T47D (cell line): ENCODE results near the gene BPNT1.
"Not testable (repeated sequence)": the region's sequence is repeated elsewhere in the genome, so short reads cannot be mapped to it uniquely, and the experiment has no call there.

Experiments used
- DNase-seq, 2 experiments: peaks; one replicate each; pipeline versions ENCODE4 v3.0.0 to v3.0.0-alpha.2; 2011 to 2012; ENCODE audit warnings: low read depth in 1 of 2, low spot score in 1 of 2
- JUND ChIP-seq: IDR thresholded peaks from 2 replicates; pipeline ENCODE4 v1.6.1; 2012; ENCODE audit warnings: low read depth
- in situ Hi-C: cut with HindIII; loops from 2 replicates; pipeline ENCODE4 v1.10.0; 2016; ENCODE audit warnings: low sequenced_read_pairs, low pct_unique_long_range_greater_than_20kb

BPNT1 gene

DNA sequence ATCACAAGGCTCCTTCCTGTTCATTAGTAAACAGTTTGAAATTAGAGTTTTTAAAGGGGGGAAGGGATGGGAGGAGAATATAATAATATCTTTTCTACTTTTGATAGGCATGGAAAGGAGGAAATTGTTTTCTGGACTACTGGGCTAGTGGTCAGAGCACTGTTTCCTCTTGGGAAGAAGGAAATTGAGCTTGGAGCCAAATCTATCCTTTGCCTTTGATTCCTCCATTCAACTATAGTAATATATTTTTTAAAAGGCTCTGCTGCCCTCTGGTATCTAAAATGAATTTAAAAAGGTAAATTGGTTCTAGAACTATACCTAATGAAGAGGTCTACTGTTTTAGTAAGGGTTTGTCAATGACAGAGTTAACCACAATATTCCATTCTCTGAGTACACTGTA is 10.2 kb upstream of the BPNT1 start:
- in situ Hi-C loops: no loop called here

DNA sequence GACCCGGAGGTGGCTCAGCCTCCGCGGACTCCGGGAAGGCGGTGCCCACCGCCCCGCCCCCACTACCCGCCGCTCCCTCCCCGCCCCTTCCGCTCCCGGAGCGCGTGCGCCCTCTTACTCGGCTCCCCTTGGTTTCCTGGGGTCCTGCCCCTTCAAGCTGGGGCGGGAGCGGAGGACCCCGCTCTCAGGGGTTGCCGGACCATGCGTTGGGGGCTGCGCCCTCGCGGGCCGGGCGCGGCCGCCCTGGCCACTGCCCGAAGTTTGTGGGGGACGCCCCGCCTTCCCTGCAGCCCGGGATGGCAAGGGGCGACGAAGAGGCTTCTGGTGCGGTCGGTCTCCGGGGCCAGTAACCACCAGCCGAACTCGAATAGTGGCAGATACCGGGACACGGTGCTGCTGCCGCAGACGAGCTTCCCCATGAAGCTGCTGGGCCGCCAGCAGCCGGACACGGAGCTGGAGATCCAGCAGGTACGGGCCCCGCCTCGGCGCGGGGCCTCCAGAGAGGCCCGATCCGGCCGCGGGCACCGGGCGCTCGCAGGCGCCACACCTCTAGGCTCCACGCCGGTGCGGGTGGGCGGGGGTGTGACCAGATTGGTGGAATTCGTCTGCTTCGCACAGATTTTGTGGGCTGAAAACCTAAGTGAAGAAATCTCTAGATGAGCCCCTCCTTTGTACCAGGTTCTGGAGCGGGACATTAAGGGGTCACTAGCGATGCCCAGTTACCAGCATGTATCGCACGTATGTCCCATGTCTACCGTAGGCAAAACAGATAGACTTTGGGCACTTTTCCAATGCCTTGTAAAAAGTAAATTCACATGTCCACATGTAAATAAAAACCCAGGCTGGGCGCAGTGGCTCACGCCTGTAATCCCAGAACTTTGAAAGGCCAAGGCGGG is 4.7 kb upstream of the BPNT1 start, which contains the start of gene IARS2:
Gene IARS2 (plus strand): TSS at position 117 of the 896 bp plus-strand sequence. CDS start 85 bp downstream, at position 202.
- in situ Hi-C loops: no loop called here

More for the DNA sequence above, 10.2 kb upstream of the BPNT1 start:
- DNase-seq: no peak
- no peak for TF ChIP-seq JUND

DNA sequence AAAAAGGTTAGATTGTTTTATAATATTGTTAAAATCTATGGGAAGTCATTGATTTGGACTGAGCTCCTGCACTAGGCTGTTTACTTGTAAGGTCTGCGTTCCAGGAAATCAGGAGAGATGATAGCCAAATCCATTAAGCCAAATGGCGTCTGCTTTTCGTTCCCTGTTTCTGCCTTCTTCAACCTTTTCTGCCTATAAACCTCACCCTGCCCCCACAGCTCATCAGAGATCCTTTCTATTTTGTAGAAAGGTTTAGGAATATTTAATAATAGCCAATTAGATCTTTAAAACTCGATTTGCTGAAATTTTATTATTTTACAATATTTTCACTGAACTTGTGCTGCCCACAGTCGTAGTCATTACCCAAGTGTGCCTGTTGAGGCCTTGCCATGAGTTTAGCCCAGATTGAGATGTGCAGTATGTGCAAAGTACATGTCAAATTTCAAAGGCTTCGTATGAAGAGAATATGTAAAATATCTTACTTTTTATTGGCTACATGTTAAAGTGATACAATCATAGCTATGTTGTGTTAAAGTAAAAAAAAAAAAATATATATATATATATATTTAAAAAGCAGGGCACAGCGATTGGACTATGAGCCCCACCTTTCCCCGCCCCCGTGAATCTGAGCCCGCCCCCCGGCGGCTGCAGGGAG is 3.9 kb upstream of the BPNT1 start:
- no peak for DNase-seq
- in situ Hi-C loops: no loop called here
- TF ChIP-seq JUND: no peak

More for the DNA sequence above, 4.7 kb upstream of the BPNT1 start, which contains the start of gene IARS2:
- peak; percentile 80 to 94 for DNase-seq
- TF ChIP-seq JUND: no peak

DNA sequence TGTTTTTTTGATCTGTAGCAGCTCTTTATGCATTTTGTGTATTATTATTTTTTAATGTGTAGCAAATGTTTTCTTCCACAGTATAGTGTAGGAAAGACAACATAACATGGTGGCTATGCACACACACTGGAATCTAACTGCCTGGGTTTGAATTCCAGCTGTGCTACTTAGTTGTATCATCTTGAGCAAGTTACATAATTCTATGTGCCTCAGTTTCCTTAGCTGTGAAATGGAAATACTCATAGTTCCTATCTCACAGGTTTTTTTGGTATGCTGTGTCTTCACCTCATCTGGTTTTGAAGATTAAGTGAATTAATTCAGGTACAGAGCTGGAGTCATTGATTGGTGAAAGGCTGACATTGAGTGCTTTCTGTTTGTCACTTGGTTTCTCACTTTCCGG is 3.1 kb upstream of the BPNT1 start:
- DNase-seq: no peak
- no peak for TF ChIP-seq JUND

DNA sequence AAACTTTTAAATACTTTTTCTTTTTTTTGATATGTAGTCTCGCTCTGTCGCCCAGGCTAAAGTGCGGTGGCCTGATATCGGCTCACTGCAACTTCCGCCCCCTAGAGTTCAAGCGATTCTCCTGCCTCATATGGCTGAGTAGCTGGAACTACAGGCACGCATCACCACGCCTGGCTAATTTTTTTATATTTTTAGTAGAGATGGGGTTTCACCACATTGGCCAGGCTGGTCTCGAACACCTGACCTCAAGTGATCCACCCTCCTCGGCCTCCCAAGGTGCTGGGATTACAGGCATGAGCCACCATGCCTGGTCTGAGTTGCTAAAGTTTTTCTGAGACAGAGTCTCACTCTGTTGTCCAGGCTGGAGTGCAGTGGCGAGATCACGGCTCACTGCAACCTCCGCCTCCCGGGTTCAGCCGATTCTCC is 3.3 kb downstream of the BPNT1 start:
- peak in 1 of 2 experiments; percentile 8 for DNase-seq
- in situ Hi-C loops: not testable (repeated sequence)

More for the DNA sequence above, 3.1 kb upstream of the BPNT1 start:
- in situ Hi-C loops: no loop called here

DNA sequence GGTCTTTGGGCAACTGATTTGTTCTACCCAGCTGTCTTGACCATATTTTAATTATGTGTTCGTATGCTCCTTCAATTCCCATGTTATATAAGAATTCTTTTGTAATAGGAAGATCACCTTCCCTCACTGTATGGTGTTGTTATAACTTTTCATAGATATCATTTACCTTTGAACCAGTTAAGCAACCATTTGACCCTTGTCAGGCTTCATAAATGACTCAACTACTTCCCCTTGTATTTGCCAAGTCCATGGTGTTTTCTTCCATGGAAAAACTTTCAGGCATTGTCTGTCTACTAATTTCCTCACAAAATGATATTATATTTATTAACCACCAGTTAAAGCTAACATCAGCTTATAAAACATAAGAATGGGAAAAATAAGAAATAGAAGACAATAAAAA is 5.1 kb downstream of the BPNT1 start:
- in situ Hi-C loops: no loop called here
- no peak for DNase-seq

DNA sequence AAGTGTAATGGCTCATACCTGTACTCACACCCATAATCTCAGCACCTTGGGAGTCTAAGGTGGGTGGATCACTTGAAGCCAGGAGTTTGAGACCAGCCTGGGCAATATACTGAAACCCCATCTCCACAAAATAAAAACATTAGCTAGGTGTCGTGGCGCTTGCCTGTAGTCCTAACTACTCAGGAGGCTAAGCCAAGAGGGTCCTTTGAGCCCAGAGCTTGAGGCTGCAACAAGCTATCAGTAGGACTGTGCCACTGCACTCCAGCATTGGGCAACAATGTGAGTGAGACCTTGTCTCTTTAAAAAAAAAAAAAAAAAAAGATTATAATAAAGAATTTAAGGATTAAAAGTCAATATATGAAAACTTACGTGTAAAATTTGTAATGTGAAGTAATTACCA is 11.7 kb downstream of the BPNT1 start:
- in situ Hi-C loops: no loop called here
- no peak for DNase-seq
- TF ChIP-seq JUND: no peak

More for the DNA sequence above, 5.1 kb downstream of the BPNT1 start:
- TF ChIP-seq JUND: no peak

DNA sequence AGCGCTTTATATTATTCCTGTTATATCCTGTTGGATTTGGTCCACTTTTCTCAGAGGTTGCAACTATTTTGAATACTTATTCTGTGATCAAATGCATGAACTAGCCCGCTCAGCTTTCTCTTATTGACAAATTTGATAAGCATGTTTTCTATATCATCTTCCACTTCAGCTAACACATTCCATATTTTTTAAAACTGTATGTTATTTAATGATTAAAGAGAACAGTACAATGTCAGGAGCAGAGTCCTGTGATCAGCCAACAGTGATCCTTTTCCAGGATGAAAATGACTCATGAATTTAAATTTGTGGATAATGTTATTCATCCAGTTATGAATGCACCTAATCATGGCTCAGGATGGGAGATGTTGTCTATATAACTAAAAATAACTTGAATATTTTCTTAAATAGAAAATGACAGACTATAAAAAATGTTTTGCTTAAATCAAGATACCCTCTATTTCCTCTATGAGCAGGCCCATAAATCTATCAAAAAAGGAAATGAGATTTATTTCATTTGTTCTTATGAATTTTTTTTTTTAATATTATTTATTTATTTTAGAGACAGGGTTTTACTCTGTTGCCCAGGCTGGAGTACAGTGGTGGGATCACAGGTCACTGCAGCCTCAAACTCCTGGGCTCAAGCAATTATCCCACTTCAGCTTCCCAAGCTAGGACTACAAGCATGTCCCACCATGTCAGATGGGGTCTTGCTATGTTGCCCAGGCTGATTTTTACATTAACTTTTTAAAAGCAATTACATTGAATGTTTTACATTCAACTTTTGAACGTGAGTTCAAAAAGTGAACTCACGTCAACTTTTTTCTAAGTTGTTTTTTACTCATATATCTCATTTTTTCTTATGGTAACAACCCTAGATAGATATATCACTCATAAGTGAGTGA is 12.5 kb downstream of the BPNT1 start:
- no peak for DNase-seq
- no peak for TF ChIP-seq JUND
- in situ Hi-C loops: no loop called here

DNA sequence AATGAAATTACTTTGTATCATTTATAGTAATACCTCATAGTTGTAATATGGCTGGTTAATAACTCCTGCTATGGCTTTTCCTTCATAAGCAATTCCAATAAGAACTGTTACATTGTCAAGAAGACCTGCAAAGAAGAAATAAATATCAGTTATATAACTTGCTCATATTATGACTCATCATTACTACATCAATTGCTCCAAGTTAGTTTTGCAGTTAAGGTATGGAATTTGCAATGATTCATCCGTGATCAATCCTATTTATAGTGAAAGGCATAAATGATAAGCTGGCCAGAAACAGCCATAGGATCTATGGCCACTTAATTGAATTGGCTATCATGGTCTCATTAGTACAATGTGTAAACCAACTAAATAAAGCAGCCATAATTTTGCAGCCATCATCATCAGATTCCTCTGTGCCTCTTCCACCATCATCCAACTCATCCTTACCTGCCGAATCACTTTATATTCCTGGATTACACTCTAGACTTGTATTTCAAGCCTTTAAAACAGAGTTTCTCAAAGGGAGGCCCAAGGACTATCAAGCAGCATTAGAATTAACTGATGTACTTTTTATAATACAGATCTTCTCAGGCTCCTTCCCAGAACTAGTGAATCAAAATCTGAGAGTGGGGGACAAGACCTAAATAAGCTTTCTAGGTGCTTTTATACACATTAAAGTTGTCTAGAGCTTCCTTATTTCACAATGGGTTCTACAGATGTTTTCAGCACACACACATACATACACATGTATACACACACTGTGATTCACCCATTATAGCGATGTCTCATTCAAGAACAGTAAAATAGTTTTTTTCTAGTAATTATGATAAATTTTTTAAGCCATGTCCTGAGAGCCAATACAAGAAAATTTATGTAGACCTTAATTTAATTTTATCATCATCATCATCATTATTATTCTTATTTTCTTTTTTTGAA is 22.1 kb downstream of the BPNT1 start:
- in situ Hi-C loops: no loop called here

DNA sequence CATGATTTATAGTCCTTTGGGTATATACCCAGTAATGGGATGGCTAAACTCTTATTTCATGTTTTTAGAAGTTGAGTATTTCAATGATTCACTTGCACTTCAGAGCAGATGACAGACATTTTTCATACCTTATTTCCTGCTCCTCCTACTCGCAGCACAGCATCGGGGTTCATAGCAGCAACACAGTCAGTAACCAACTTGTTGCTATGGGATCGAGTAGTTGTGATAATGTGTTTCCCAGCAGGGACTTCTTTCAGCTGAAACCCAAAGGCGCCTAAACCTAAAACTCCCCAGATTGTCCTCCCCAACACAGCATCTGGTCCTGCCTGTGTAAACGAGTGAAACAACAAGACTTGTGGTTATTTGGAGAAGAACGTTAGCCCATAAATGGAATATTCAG is 27.0 kb downstream of the BPNT1 start:
- no peak for DNase-seq
- in situ Hi-C loops: no loop called here
- no peak for TF ChIP-seq JUND

More for the DNA sequence above, 22.1 kb downstream of the BPNT1 start:
- no peak for DNase-seq
- no peak for TF ChIP-seq JUND

DNA sequence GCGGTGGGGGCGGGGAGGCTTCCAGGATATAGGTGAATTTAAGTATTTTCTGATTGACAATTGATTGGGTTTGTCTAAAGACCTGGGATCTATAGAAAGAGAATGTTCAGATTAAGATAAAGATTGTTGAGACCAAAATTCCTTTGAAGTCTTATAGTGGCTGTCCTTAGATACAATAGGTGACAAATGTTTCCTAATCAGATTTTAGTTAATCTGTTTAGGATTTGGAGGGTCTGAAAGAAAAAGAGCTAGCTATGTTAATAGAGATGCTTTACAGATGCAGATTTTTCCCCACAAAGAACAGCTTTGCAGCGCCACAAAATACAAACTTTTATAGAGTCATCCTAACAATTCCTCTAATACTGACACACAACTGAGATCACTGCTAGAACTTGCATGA is 28.7 kb downstream of the BPNT1 start:
- in situ Hi-C loops: no loop called here
- DNase-seq: no peak
- TF ChIP-seq JUND: no peak

DNA sequence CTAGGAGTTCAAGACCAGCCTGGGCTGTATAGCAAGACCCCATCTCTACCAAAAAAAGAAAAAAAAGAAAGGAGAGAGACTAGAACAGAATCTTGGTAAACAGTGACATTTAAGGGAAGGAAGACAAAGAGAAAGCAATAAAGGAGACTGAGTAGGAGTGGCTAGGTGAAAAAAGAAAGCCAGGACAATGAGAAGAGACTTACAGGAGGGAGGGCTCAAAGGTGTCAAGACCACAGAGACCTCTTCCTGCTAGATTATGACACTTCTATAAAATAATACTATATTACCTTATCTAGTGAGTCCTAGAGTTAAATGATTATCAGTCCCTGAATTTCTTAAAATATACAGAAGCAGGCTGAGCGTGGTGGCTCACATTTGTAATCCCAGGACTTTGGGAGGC is 33.2 kb downstream of the BPNT1 start:
- no peak for DNase-seq
- TF ChIP-seq JUND: no peak
- in situ Hi-C loops: no loop called here
